ENCODE data around the gene UBB.

Gene UBB

GRCh38 chr17:16380640-16381495 lies at the start of gene UBB:
Gene UBB, plus strand, starts transcription at chr17:16381091. Its CDS starts 817 bp downstream, at chr17:16381908.
- peak within 1 kb of the TSS; percentile 87 for H3K4me3 ChIP-seq (ENCODE audit: low read depth, low read length)
- peak; percentile 33 for TF ChIP-seq CTCF (IDR thresholded peaks at IDR 0.05; ENCODE audit: low read depth, low read length, missing control alignments)
- peak; percentile 97 for DNase-seq (ENCODE audit: low read depth)

- no peak overlapping the region for H3K4me3 ChIP-seq (ENCODE audit: low read depth, low read length)
- TF ChIP-seq CTCF (IDR thresholded peaks at IDR 0.05; ENCODE audit: low read depth, low read length, missing control alignments) = no peak
- DNase-seq (ENCODE audit: low read depth) = no peak
Measured at GRCh38 chr17:16338391-16338790, 42.5 kb upstream of the UBB start.

GRCh38 chr17:16339402-16339801 lies 41.5 kb upstream of the UBB start:
- no peak overlapping the region for H3K4me3 ChIP-seq (ENCODE audit: low read depth, low read length)
- no peak for DNase-seq (ENCODE audit: low read depth)
- no peak for TF ChIP-seq CTCF (IDR thresholded peaks at IDR 0.05; ENCODE audit: low read depth, low read length, missing control alignments)

GRCh38 chr17:16339959-16340358 lies 40.9 kb upstream of the UBB start:
- no peak for TF ChIP-seq CTCF (IDR thresholded peaks at IDR 0.05; ENCODE audit: low read depth, low read length, missing control alignments)
- no peak overlapping the region for H3K4me3 ChIP-seq (ENCODE audit: low read depth, low read length)
- DNase-seq (ENCODE audit: low read depth) = no peak

GRCh38 chr17:16342979-16343378 lies 37.9 kb upstream of the UBB start:
- no peak for DNase-seq (ENCODE audit: low read depth)
- TF ChIP-seq CTCF (IDR thresholded peaks at IDR 0.05; ENCODE audit: low read depth, low read length, missing control alignments) = no peak

GRCh38 chr17:16343569-16343968 lies 37.3 kb upstream of the UBB start:
- no peak overlapping the region for H3K4me3 ChIP-seq (ENCODE audit: low read depth, low read length)
- TF ChIP-seq CTCF (IDR thresholded peaks at IDR 0.05; ENCODE audit: low read depth, low read length, missing control alignments) = no peak
- no peak for DNase-seq (ENCODE audit: low read depth)

More at GRCh38 chr17:16342979-16343378, 37.9 kb upstream of the UBB start:
- no peak overlapping the region for H3K4me3 ChIP-seq (ENCODE audit: low read depth, low read length)

- no peak for TF ChIP-seq CTCF (IDR thresholded peaks at IDR 0.05; ENCODE audit: low read depth, low read length, missing control alignments)
- DNase-seq (ENCODE audit: low read depth) = no peak
- H3K4me3 ChIP-seq (ENCODE audit: low read depth, low read length) = no peak overlapping the region
Measured at GRCh38 chr17:16345565-16345964, 35.3 kb upstream of the UBB start.

Data from GM12864 (cell line).